GM18951 (cell line): ENCODE measurements around the gene GPC5.
"Not testable (repeated sequence)": the region's sequence is repeated elsewhere in the genome, so short reads cannot be mapped to it uniquely, and the experiment has no call there.

Source experiments
- POLR2A ChIP-seq: IDR thresholded peaks from 4 replicates; pipeline ENCODE4 v1.6.1; 2011; ENCODE audit warnings: mild to moderate bottlenecking; ENCODE audit not compliant: insufficient read length, insufficient read depth; ENCODE audit errors: extremely low read depth
- in situ Hi-C: fragments of 300-500 bp; cut with MboI; formaldehyde crosslinking; loops from one replicate; pipeline ENCODE4 v1.12.0; 2022; ENCODE audit warnings: low sequenced_read_pairs, mixed read lengths, inconsistent platforms; ENCODE audit not compliant: unreplicated experiment

Gene GPC5

DNA sequence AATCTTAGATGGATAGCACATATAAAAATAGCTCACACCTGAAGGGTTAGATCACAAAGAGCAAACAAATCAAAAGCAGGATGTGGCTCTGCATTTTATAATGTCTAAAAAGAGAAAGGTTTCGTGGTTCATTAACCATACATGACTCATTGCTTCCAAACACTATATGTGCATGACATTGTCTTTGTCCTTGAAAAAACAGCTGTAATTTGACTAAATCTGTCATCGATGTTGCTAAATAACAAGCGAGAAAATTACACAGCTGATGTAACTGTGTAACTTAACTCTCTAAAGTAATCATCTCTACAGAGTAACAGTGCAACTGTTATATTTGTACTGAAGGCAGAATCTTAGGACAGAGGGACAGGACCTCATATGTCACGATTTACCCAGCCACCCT is 1445.1 kb downstream of the GPC5 start:
- in situ Hi-C loops: no loop called here
- no peak for TF ChIP-seq POLR2A

DNA sequence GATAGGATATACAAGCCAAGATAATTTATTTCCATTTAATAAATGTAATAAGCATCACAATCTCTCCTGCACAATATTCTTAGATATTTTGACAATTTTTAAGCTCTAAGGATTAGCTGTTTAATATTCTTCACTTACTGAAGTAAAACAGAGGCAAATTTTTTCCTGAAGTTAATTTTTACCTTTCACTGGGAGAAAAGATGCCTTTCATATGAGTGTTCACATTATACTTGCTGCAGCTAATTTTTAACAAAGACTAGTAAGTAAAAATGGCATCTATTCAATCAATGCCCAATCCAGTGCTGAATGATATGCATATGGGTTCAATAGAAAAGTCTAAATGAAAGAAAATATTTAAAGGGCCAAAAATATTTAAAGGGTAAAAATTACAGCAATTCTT is 1451.0 kb downstream of the GPC5 start:
- no peak for TF ChIP-seq POLR2A
- in situ Hi-C loops: no loop called here

DNA sequence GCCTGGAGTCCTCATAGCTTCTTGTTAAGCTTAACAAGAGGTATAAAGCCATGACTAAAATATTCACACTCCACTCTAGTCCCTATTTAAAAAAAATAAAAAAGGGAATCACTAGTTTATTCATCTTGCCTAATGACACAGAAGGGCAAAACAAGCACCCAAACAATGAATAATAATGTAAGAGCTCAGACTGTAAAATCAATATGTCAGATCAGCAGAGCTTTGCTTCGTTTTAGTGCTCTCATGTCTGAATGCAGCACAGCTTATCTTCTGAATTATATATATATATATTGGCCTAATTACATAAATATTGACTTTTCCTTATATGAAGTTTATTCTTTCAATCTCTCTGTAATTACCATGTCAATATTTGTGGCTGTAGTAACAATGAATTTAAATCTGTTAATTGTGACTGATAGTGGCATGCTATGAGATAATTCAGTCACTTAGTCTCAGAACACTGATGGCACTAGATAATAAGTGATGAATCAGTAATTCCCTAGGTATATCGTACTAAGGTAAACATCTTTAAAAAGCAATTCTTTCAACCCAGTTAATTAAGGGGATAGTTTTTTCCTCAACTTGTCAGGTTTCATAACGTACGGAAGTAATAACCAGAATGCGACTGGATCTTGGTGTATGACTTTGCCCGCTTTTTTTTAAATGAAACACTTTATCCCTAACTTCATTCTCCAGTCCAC is 1466.3 kb downstream of the GPC5 start:
- in situ Hi-C loops: no loop called here

DNA sequence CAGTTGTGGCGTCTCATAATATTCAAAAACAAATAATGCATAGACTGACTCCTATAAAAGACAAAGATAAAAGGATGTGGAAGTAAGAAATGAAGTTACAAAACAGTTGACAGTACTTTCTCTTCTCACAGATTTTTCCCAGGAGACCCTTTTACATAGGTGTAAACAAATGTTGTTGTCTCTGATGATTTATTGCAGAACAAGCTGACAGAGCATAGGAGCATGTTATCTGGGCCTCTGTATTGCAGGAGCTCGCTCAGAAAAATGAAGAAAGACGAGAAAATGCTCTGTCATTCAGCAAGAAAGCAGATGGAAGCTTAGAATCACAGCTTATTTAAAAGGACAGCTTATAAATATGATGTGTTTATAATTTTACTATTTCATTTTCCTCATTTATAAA is 1474.6 kb downstream of the GPC5 start:
- in situ Hi-C loops: no loop called here
- no peak for TF ChIP-seq POLR2A

More for the DNA sequence above, 1466.3 kb downstream of the GPC5 start:
- TF ChIP-seq POLR2A: no peak

DNA sequence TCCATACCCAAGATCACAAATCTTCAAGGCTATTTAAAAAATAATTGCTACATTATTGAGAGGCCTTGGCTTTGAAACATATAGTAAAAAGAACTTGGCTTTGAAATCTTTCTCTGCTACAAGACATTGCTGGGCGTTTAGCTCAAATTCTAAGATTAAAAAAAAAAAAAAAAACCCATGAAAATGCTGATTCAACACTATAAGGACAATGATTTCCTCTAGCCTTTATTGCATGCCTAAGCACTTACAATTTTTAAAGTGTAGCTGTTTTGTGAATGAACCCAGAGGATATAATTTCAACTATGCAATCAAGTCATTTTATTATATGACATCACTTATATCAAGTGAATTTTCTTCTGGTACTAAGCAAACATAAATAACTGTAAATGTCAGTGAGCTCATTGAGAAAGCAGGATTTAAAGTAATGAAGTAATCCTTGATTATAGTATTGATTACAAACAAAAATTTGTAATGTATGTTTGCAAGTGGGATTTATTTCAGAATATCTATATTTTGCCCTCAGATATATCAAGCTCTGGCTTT is 1488.2 kb downstream of the GPC5 start:
- TF ChIP-seq POLR2A: no peak
- in situ Hi-C loops: no loop called here

DNA sequence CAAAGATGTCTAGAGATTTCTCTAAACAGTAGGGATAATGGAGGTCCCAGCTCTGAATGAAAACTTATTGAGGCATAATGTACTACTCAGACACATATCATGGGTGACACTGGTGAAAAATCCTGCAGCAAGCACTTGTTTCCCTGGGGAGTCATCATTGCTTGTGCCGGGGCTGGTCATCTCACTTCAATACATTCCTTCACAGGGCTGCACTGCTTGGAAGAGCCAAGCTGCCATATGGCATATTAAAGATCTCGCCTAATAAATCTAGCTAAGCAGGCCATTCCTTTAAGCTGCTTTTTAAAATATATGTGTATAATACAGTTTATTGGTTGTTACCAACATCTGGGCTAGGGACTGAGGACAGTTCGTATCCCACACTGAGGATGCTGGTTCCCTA is 1496.0 kb downstream of the GPC5 start:
- no peak for TF ChIP-seq POLR2A
- in situ Hi-C loops: no loop called here

DNA sequence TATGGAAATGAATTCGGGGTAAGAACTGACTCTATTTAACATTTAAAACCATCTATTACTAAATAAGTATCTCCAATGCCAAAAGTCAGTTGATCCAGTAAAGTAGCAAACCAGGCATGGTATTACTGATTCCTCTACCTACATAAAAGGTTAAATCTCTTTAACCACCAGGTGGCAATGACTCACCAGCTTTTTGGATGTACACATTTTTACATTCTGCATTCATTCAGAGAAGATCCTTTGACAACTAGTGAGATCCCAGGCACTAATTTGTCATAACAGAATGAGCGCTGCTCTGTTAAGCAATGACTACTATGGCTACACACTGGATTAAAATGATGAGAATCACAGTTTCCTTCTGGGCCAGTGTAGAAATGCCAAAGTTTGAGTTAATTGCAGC is 1498.4 kb downstream of the GPC5 start:
- TF ChIP-seq POLR2A: no peak
- in situ Hi-C loops: no loop called here

DNA sequence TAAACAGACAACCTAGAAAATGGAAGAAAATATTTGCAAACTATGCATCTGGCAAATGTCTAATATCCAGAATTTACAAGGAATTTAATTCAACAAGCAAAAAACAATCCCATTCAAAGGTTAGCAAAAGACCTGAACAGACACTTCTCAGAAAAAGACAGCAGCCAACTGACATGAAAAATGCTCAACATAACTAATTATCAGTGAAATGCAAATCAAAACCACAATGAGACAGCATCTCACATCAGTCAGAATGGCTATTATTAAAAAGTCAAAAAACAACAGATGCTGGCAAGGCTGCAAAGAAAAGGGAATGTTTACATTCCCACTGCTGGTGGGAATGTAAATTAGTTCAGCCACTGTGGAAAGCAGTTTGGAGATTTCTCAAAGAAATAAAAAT is 1500.5 kb downstream of the GPC5 start:
- in situ Hi-C loops: not testable (repeated sequence)

DNA sequence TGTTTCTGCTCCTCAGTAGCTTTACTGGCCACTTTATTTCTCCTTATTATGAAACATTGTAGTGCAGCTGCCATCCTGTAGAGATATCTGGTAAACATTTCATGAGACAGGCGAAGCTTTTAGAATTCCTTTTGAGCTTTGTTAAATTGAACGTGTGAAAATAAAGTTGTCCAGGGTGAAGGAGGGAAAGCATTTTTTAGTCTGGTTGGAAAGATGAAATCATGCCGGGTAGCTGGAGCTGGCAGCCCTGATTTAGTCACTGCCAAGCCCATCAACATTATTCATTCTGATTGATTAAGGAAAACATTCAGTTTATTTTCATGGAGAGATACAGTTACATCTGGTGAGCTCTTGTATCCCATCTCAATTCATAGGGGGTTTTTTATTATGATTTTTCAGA is 1502.0 kb downstream of the GPC5 start:
- TF ChIP-seq POLR2A: no peak
- in situ Hi-C loops: no loop called here

DNA sequence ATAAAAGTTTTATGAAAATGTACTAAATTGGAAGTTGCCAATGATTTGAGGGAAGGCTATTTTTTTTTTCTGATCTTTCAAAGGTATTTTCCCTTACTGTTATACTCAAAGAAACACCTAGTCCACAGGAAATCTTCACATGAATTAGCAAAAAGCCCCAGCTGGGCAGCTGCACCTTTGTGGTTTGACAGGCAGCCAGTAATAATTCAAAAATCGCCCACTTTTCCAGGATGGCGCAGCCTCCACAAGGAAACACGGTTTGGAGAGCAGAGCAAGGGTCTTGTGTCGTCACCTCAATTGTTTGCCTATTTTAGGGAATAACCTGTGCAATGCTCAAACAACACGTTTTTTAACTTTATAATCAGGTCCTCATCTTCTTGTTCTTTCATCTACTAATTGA is 1503.3 kb downstream of the GPC5 start:
- TF ChIP-seq POLR2A: no peak
- in situ Hi-C loops: no loop called here

DNA sequence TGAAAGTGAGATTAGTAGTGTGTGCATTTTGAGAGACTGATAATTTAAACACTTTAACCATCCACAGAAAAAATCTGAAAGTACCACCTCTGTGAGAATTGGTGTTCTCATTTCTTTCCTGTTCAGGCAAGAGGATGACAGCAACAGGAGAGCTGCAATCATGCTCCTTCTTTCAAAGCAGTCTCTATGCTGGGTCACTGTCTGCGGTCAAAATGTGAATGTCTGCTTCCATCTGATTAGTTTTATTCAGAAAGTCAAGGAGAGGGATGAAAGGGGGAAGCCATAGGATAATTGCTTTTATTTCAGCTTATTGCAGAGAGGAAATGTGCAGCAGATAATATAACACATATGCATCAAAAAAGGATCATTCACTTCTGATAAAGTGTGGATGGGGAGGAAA is 1514.2 kb downstream of the GPC5 start:
- in situ Hi-C loops: no loop called here

DNA sequence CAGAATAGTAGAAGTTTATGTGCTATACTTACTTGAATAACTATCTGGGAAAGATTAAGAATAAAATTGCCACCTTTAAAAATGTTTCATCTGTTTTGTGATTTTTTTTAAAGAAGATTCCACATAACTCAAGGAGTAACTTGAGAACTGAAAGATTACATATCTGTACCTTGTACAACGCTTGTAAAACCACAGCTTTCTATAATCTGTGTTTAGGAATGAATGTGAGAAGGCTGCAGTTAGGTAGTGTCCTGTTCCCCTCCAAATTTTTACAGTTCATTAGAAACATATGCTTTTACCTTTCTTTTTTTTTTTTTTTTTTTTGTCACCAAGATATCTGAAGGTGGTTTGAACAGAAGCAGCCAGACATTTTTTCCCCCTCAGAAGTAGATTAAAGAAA is 1515.4 kb downstream of the GPC5 start:
- no peak for TF ChIP-seq POLR2A
- in situ Hi-C loops: no loop called here

More for the DNA sequence above, 1514.2 kb downstream of the GPC5 start:
- no peak for TF ChIP-seq POLR2A
